IMR-90 (cell line): ENCODE data around the gene ASB5. TPM values are rescaled to one million over a fixed set of nuclear protein-coding genes. Genes with fewer than 3 reads are reported as not detected.

Source experiments
- ATAC-seq: fragments of 200-7000 bp; cut with Tn5 transposase; 2 replicates; pipeline ENCODE4 v1.9.1; 2020; ENCODE audit warnings: low read depth, mild to moderate bottlenecking, moderate library complexity
- BruUV-seq: library from RNA; stranded (reverse); fragments of 400-500 nt; replicated peaks from 2 replicates; lab custom pipeline; 2021; lab: Mats Ljungman, UMichigan
- CTCF ChIA-PET: fragments of 300-600 bp; formaldehyde crosslinking; extraction: SDS; loops from one replicate; lab custom pipeline; 2021; ENCODE audit warnings: antibody characterized with exemption; lab: Yijun Ruan, JAX
- POLR2A ChIA-PET: fragments of 300-600 bp; sonication (Branson Sonifier 250); formaldehyde crosslinking; loops from one replicate; lab custom pipeline; 2022; ENCODE audit warnings: antibody characterized with exemption; ENCODE audit not compliant: unreplicated experiment; lab: Charles Lee
- DNase-seq: peaks from one replicate; pipeline ENCODE4 v3.0.0; 2013
- H2AFZ ChIP-seq: replicated peaks from 2 replicates; pipeline ENCODE3; 2013; ENCODE audit warnings: low read length, mild to moderate bottlenecking; ENCODE audit not compliant: poor library complexity
- H2AK5ac ChIP-seq: 2 replicates; pipeline ENCODE4 v1.6.1; 2013; ENCODE audit warnings: low read depth, low read length, inconsistent platforms
- H2AK9ac ChIP-seq: replicated peaks from 2 replicates; pipeline ENCODE3; 2013; ENCODE audit warnings: mild to moderate bottlenecking, low read depth, low read length, moderate library complexity; ENCODE audit not compliant: poor library complexity
- H2BK120ac ChIP-seq: 2 replicates; pipeline ENCODE4 v1.6.1; 2013; ENCODE audit warnings: low read depth, low read length, inconsistent platforms
- H2BK15ac ChIP-seq: 3 replicates; pipeline ENCODE4 v1.6.1; 2013; ENCODE audit warnings: low read depth, low read length, inconsistent platforms
- H2BK20ac ChIP-seq: 2 replicates; pipeline ENCODE4 v1.6.1; 2013; ENCODE audit warnings: low read depth, mild to moderate bottlenecking, inconsistent platforms, low read length, moderate library complexity
- H2BK5ac ChIP-seq: 2 replicates; pipeline ENCODE4 v1.6.1; 2013; ENCODE audit warnings: mild to moderate bottlenecking, low read depth, low read length, inconsistent platforms; ENCODE audit not compliant: poor library complexity, severe bottlenecking
- H3K14ac ChIP-seq: replicated peaks from 2 replicates; pipeline ENCODE4 v1.6.1; 2013; ENCODE audit warnings: low read depth, low read length, inconsistent platforms
- H3K18ac ChIP-seq: 2 replicates; pipeline ENCODE4 v1.6.1; 2013; ENCODE audit warnings: low read depth, low read length, control low read depth
- H3K23ac ChIP-seq: 2 replicates; pipeline ENCODE4 v1.6.1; 2013; ENCODE audit warnings: low read depth, low read length, inconsistent platforms
- H3K27ac ChIP-seq: 2 replicates; pipeline ENCODE4 v1.5.1; 2013; ENCODE audit warnings: mild to moderate bottlenecking, control low read depth, low read length; ENCODE audit not compliant: insufficient read depth
- H3K27me3 ChIP-seq: 2 replicates; pipeline ENCODE4 v1.6.1; 2013; ENCODE audit warnings: low read length; ENCODE audit not compliant: control insufficient read depth, insufficient read depth
- H3K36me3 ChIP-seq: 2 replicates; pipeline ENCODE4 v1.6.1; 2013; ENCODE audit warnings: low read length, mixed read lengths; ENCODE audit not compliant: control insufficient read depth, insufficient read depth
- H3K4ac ChIP-seq: 2 replicates; pipeline ENCODE4 v1.6.1; 2013; ENCODE audit warnings: low read depth, low read length, inconsistent platforms
- H3K4me1 ChIP-seq: 2 replicates; pipeline ENCODE4 v1.6.1; 2013; ENCODE audit warnings: low read length, mixed read lengths; ENCODE audit not compliant: control insufficient read depth, insufficient read depth
- H3K4me2 ChIP-seq: 2 replicates; pipeline ENCODE4 v1.6.1; 2013; ENCODE audit warnings: low read depth, mild to moderate bottlenecking, control low read depth, low read length, moderate library complexity
- H3K4me3 ChIP-seq: 2 replicates; pipeline ENCODE4 v1.5.1; 2013; ENCODE audit warnings: low read depth, mild to moderate bottlenecking, control low read depth, low read length, moderate library complexity; ENCODE audit not compliant: insufficient read depth
- H3K56ac ChIP-seq: 2 replicates; pipeline ENCODE4 v1.6.1; 2013; ENCODE audit warnings: low read length, inconsistent platforms; ENCODE audit not compliant: insufficient read depth; ENCODE audit errors: extremely low read depth
- H3K79me1 ChIP-seq, 2 experiments: 2 replicates each; pipeline ENCODE4 v1.6.1; 2013; ENCODE audit warnings: low read length in 2 of 2, inconsistent platforms in 1 of 2, low read depth in 1 of 2
- H3K9ac ChIP-seq: 2 replicates; pipeline ENCODE4 v1.6.1; 2013; ENCODE audit warnings: low read depth, low read length, control low read depth
- H3K9me1 ChIP-seq: 2 replicates; pipeline ENCODE4 v1.6.1; 2013; ENCODE audit warnings: low read length, inconsistent platforms; ENCODE audit not compliant: insufficient read depth
- H3K9me3 ChIP-seq: 2 replicates; pipeline ENCODE4 v1.6.1; 2013; ENCODE audit warnings: low read length; ENCODE audit not compliant: control insufficient read depth, insufficient read depth
- H4K20me1 ChIP-seq: 2 replicates; pipeline ENCODE4 v1.6.1; 2013; ENCODE audit warnings: low read length, inconsistent platforms; ENCODE audit not compliant: insufficient read depth
- H4K5ac ChIP-seq: 2 replicates; pipeline ENCODE4 v1.6.1; 2013; ENCODE audit warnings: mild to moderate bottlenecking, low read depth, low read length, control low read depth
- H4K8ac ChIP-seq, 2 experiments: 2 replicates each; pipeline ENCODE4 v1.6.1; 2013; ENCODE audit warnings: low read depth in 2 of 2, low read length in 2 of 2, control low read depth in 1 of 2, inconsistent platforms in 1 of 2
- H4K91ac ChIP-seq: 2 replicates; pipeline ENCODE4 v1.6.1; 2013; ENCODE audit warnings: low read depth, low read length, inconsistent platforms; ENCODE audit not compliant: insufficient read depth
- CEBPB ChIP-seq: IDR thresholded peaks from 2 replicates; pipeline ENCODE4 v1.6.1; 2012; ENCODE audit warnings: low read depth, low read length, improper control_type of control experiment
- MAZ ChIP-seq: IDR thresholded peaks from 2 replicates; pipeline ENCODE4 v1.6.1; 2012; ENCODE audit warnings: low read depth, mild to moderate bottlenecking, low read length, improper control_type of control experiment, moderate library complexity, borderline replicate concordance
- WGBS, 2 experiments: methylation state at CpG; one replicate each; pipeline versions ENCODE4 v1.1.5 to v1.1.7; 2013; ENCODE audit warnings: missing lambda C conversion rate in 2 of 2; ENCODE audit not compliant: insufficient read length in 1 of 2; ENCODE audit errors: extremely low coverage in 2 of 2; 5-methylcytosine and 5-hydroxymethylcytosine counted together
- dilution Hi-C: fragments of 300-500 bp; cut with HindIII; formaldehyde crosslinking; loops from one replicate; pipeline ENCODE4 v1.14.3; 2018; ENCODE audit warnings: low sequenced_read_pairs; ENCODE audit not compliant: unreplicated experiment
- in situ Hi-C: fragments of 300-500 bp; cut with MboI; formaldehyde crosslinking; loops from 3 replicates; pipeline ENCODE4 v1.14.3; 2019; ENCODE audit warnings: low sequenced_read_pairs, inconsistent platforms, mixed read lengths
- intact Hi-C: fragments of 100-400 bp; cut with micrococcal nuclease; formaldehyde crosslinking; loops from 2 replicates; pipeline ENCODE4 v1.10.0; 2022
- polyA plus RNA-seq, 3 experiments: library from polyadenylated mRNA; depleted of rRNA; stranded (reverse); fragments of >200 nt; gene quantifications; 2 replicates each; pipeline ENCODE4 v1.2.3, GENCODE V29; 2012; ENCODE audit warnings: low replicate concordance in 1 of 3
- total RNA-seq: library from RNA; depleted of rRNA; stranded (reverse); fragments of >200 nt; gene quantifications from 2 replicates; pipeline ENCODE4 v1.2.3, GENCODE V29; 2012
- TF ChIP-seq, protein P1 (sequence below): fragments of 150-350 bp; IDR thresholded peaks from 2 replicates; pipeline ENCODE4 v1.6.1; 2017; ENCODE audit warnings: mild to moderate bottlenecking, antibody characterized with exemption, low read length, low read depth

ASB5 gene
- total and polyA plus RNA-seq, 2 of the 4 experiments (the other 2 are of a cell fraction), result 0.18 to 0.21 TPM

DNA sequence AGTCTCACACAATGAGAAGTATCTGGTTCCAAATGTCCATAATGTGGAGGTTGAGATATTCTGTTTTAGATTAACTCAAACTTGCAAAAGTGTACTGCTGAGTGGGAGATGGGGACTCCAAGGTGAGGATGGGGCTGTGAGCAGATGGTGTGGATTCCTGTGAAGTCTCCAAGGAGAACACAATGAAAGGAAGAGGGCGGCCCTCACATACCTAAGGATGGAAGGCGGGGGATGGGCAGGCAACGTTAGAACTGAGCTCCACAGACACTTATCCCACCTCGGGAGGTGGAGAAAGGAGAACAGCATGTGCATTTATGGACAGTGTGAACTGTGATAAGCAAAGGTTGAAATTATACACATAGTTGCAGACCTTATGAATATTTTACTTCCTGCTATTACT is 63.7 kb downstream of the ASB5 start:
- Histone ChIP-seq H4K5ac (no peak overlapping the region), H3K23ac (no peak overlapping the region), H3K9me3 (no peaks in the 10 kb centered on the region), H4K20me1 (no peaks in the 10 kb centered on the region), H2BK20ac (no peak overlapping the region), H2AFZ (peak overlapping the region; percentile 40), H4K8ac (no peak overlapping the region), H3K4me3 (no peak overlapping the region), H3K9ac (no peak overlapping the region), H2BK5ac (no peak overlapping the region), H2BK120ac (no peak overlapping the region), H3K27me3 (no peaks in the 10 kb centered on the region), H3K27ac (no peak overlapping the region), H3K36me3 (no peaks in the 10 kb centered on the region), H2BK15ac (no peak overlapping the region), H3K18ac (no peak overlapping the region), H3K4me2 (no peak overlapping the region), H4K91ac (no peak overlapping the region), H3K4ac (no peak overlapping the region), H3K14ac (no peak overlapping the region), H3K79me1 (no peaks in the 10 kb centered on the region), H2AK9ac (no peak overlapping the region), H3K9me1 (no peaks in the 10 kb centered on the region), H2AK5ac (no peak overlapping the region), H3K4me1 (peaks cover 2% of the 10 kb centered on the region; the same call in 1 of the 2 replicates), H3K56ac (no peak overlapping the region)
- no CpG with 5 or more reads among the region's 4 CpGs for WGBS, 2 experiments
- BruUV-seq, result no TSS peak
- in situ Hi-C loops, result no loop called here
- intact Hi-C loops, result no loop called here
- no peak for ATAC-seq
- no peak for DNase-seq
- POLR2A ChIA-PET, result no interaction called here
- TF ChIP-seq, protein P1, sequence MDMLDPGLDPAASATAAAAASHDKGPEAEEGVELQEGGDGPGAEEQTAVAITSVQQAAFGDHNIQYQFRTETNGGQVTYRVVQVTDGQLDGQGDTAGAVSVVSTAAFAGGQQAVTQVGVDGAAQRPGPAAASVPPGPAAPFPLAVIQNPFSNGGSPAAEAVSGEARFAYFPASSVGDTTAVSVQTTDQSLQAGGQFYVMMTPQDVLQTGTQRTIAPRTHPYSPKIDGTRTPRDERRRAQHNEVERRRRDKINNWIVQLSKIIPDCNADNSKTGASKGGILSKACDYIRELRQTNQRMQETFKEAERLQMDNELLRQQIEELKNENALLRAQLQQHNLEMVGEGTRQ, result no peak
- no peak for TF ChIP-seq MAZ
- no peak for TF ChIP-seq CEBPB
- dilution Hi-C loops, result no loop called here
- CTCF ChIA-PET, result no interaction called here
